ENCODE data around the gene KCNRG. TPM values are rescaled to one million over a fixed set of nuclear protein-coding genes. Genes with fewer than 3 reads are reported as not detected.

The KCNRG gene
- total and polyA plus RNA-seq, 9 of the 15 experiments (the other 6 are each of a cell fraction or from before 2014, with no cell fraction given): 0.36 to 1.1 (median 0.53) TPM

GRCh38 chr13:49996161-49996915, 18.9 kb upstream of the KCNRG start (continued):
- 0 out of 2 replicates have a peak, but pooled peaks have one; percentile 42 for TF ChIP-seq ZNF592 (IDR thresholded peaks at IDR 0.05)
- peak; percentile 92 for TF ChIP-seq ZBTB1 (CRISPR knock-in tag; IDR thresholded peaks at IDR 0.05; ENCODE audit: borderline replicate concordance, low read depth)
- peak; percentile 58; the same call in 1 of the 2 replicates for TF ChIP-seq ZBTB7A (IDR thresholded peaks at IDR 0.05; ENCODE audit: borderline replicate concordance, control insufficient read depth, low read depth, low read length)
- TF ChIP-seq KDM1A (IDR thresholded peaks at IDR 0.05): peak in 1 of 2 experiments; percentile 45; a peak in 2 of 4 replicates
- TF ChIP-seq TAF1 (IDR thresholded peaks at IDR 0.05; ENCODE audit: control insufficient read depth, extremely low read depth, insufficient read depth, low read length, severe bottlenecking): peak; percentile 81
- 0 out of 2 replicates have a peak, but pooled peaks have one; percentile 20 for TF ChIP-seq CREB1 (IDR thresholded peaks at IDR 0.05)
- TF ChIP-seq CREB1 (CRISPR knock-in tag; IDR thresholded peaks at IDR 0.05): peak; percentile 14; the same call in 1 of the 2 replicates
- peak; percentile 36; the same call in 1 of the 2 replicates for TF ChIP-seq GATAD2B (IDR thresholded peaks at IDR 0.05; ENCODE audit: borderline replicate concordance)
- no peak for TF ChIP-seq SRSF7 (optimal IDR thresholded peaks at IDR 0.05; ENCODE audit: low read depth, low read length)
- TF ChIP-seq GTF2E2 (tag; IDR thresholded peaks at IDR 0.05): 0 out of 2 replicates have a peak, but pooled peaks have one; percentile 19
- peak; percentile 26; the same call in 1 of the 2 replicates for TF ChIP-seq ZNF395 (CRISPR knock-in tag; IDR thresholded peaks at IDR 0.05)
- no peak for TF ChIP-seq CCAR2 (IDR thresholded peaks at IDR 0.05; ENCODE audit: low read depth, low read length)
- TF ChIP-seq RERE (CRISPR knock-in tag; IDR thresholded peaks at IDR 0.05; ENCODE audit: borderline replicate concordance): no peak
- no peak for TF ChIP-seq STAT5B (CRISPR knock-in tag; IDR thresholded peaks at IDR 0.05)
- peak in 1 of 2 experiments; percentile 33; a peak in 1 of 4 replicates for TF ChIP-seq KDM4B (IDR thresholded peaks at IDR 0.05; ENCODE audit: borderline replicate concordance in 2 of 2, low read depth in 1 of 2)
